ENCODE measurements around the gene GLYR1. TPM values are rescaled to one million over a fixed set of nuclear protein-coding genes. Genes with fewer than 3 reads are reported as not detected.

The GLYR1 gene
- polyA plus RNA-seq, 1 donor (not counting 4 experiments of a cell fraction or from before 2014, with no cell fraction given) = 42.6 TPM

GRCh38 chr16:4768549-4769305 lies 78.4 kb downstream of the GLYR1 start:
- Histone ChIP-seq H3K9ac (ENCODE audit: control insufficient read depth, extremely low read depth, insufficient read depth, low read length) (peak overlapping the region; percentile 90), H3K79me2 (ENCODE audit: control insufficient read depth, insufficient read depth, low read length) (peaks cover 21% of the 10 kb centered on the region), H3K36me3 (ENCODE audit: control insufficient read depth in 2 of 2, extremely low read depth in 1 of 2, insufficient read depth in 2 of 2, low read length in 2 of 2) (peaks cover 7 to 8% of the 10 kb centered on the region in 2 experiments), H3K4me3 (ENCODE audit: control insufficient read depth in 2 of 3, extremely low read depth in 1 of 3, insufficient read depth in 2 of 3, low read depth in 1 of 3, low read length in 3 of 3) (peak overlapping the region; percentile 62 to 92 (median 86)), H3K9me1 (ENCODE audit: control insufficient read depth, extremely low read depth, insufficient read depth, low read length) (no peaks in the 10 kb centered on the region), H3K4me2 (ENCODE audit: control insufficient read depth, extremely low read depth, insufficient read depth, low read depth, low read length) (peak overlapping the region; percentile 97), H3K9me3 (ENCODE audit: control insufficient read depth, low read depth, low read length) (no peaks in the 10 kb centered on the region), H3K27me3 (ENCODE audit: control insufficient read depth, extremely low read depth, insufficient read depth, low read length) (no peaks in the 10 kb centered on the region), H4K20me1 (ENCODE audit: control insufficient read depth, extremely low read depth, insufficient read depth, low read length) (no peaks in the 10 kb centered on the region), H3K27ac (ENCODE audit: control insufficient read depth, insufficient read depth, low read length) (peak overlapping the region; percentile 96), H3K4me1 (ENCODE audit: control insufficient read depth, extremely low read depth, insufficient read depth, low read length) (peaks cover 13% of the 10 kb centered on the region), H2AFZ (ENCODE audit: control insufficient read depth, low read length) (peak overlapping the region; percentile 74)
- dilution Hi-C loops (cut with MboI; ENCODE audit: extremely low pct_ligation_motif_present, low sequenced_read_pairs) = no loop called here
- TF ChIP-seq, protein P1, sequence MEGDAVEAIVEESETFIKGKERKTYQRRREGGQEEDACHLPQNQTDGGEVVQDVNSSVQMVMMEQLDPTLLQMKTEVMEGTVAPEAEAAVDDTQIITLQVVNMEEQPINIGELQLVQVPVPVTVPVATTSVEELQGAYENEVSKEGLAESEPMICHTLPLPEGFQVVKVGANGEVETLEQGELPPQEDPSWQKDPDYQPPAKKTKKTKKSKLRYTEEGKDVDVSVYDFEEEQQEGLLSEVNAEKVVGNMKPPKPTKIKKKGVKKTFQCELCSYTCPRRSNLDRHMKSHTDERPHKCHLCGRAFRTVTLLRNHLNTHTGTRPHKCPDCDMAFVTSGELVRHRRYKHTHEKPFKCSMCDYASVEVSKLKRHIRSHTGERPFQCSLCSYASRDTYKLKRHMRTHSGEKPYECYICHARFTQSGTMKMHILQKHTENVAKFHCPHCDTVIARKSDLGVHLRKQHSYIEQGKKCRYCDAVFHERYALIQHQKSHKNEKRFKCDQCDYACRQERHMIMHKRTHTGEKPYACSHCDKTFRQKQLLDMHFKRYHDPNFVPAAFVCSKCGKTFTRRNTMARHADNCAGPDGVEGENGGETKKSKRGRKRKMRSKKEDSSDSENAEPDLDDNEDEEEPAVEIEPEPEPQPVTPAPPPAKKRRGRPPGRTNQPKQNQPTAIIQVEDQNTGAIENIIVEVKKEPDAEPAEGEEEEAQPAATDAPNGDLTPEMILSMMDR (optimal IDR thresholded peaks at IDR 0.05 in 1 of 3, IDR thresholded peaks at IDR 0.05 in 1 of 3, conservative IDR thresholded peaks at IDR 0.05 in 1 of 3; ENCODE audit: extremely low read depth in 1 of 3, insufficient read depth in 2 of 3, low read length in 3 of 3) = no peak
- no peak for TF ChIP-seq EZH2 (IDR thresholded peaks at IDR 0.05; ENCODE audit: low read length)
- FAIRE-seq (peak; percentile 13), DNase-seq (ENCODE audit: low read depth, low spot score) (peak; percentile 52)

DNA sequence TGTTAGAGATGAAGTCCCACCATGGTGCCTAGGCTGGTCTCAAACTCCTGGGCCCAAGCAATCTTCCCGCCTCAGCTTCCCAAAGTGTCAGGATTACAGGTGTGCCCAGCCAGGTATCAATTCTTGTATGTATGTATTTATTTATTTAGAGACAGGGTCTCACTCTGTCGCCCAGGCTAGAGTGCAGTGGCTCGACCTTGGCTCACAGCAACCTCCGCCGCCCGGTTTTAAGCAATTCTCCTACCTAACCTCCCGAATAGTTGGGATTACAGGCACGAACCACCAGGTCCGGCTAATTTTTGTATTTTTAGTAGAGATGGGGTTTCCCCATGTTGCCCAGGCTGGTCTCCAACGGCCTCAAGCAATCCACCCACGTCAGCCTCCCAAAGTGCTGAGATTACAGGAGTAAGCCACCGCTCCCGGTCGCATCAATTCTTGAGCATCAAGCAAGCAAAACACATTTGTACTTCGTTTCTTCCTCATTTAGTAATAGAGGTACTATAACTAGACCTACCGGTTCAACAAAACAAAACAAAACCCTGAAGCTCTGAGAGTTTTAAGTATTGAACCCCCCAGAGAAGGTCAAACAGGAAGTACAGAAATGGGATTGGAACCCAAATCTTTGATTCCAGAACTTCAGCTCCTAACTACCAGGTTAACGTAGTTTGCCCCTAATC lies 79.1 kb downstream of the GLYR1 start:
- H3K4me1 ChIP-seq (ENCODE audit: control insufficient read depth, extremely low read depth, insufficient read depth, low read length) = peaks cover 13% of the 10 kb centered on the region
- H2AFZ ChIP-seq (ENCODE audit: control insufficient read depth, low read length) = peak overlapping the region; percentile 68
- peak overlapping the region; percentile 90 for H3K9ac ChIP-seq (ENCODE audit: control insufficient read depth, extremely low read depth, insufficient read depth, low read length)
- peak overlapping the region; percentile 62 to 92 (median 86) for H3K4me3 ChIP-seq (ENCODE audit: control insufficient read depth in 2 of 3, extremely low read depth in 1 of 3, insufficient read depth in 2 of 3, low read depth in 1 of 3, low read length in 3 of 3)
- DNase-seq (ENCODE audit: low read depth, low spot score) = no peak
- no peaks in the 10 kb centered on the region for H4K20me1 ChIP-seq (ENCODE audit: control insufficient read depth, extremely low read depth, insufficient read depth, low read length)
- H3K9me3 ChIP-seq (ENCODE audit: control insufficient read depth, low read depth, low read length) = no peaks in the 10 kb centered on the region
- peak overlapping the region; percentile 97 for H3K4me2 ChIP-seq (ENCODE audit: control insufficient read depth, extremely low read depth, insufficient read depth, low read depth, low read length)
- FAIRE-seq = no peak
- dilution Hi-C loops (cut with MboI; ENCODE audit: extremely low pct_ligation_motif_present, low sequenced_read_pairs) = no loop called here
- H3K27me3 ChIP-seq (ENCODE audit: control insufficient read depth, extremely low read depth, insufficient read depth, low read length) = no peaks in the 10 kb centered on the region
- peaks cover 11% of the 10 kb centered on the region in 2 experiments for H3K36me3 ChIP-seq (ENCODE audit: control insufficient read depth in 2 of 2, extremely low read depth in 1 of 2, insufficient read depth in 2 of 2, low read length in 2 of 2)
- no peak for TF ChIP-seq EZH2 (IDR thresholded peaks at IDR 0.05; ENCODE audit: low read length)
- TF ChIP-seq, protein P1 (optimal IDR thresholded peaks at IDR 0.05 in 1 of 3, IDR thresholded peaks at IDR 0.05 in 1 of 3, conservative IDR thresholded peaks at IDR 0.05 in 1 of 3; ENCODE audit: extremely low read depth in 1 of 3, insufficient read depth in 2 of 3, low read length in 3 of 3) = no peak
- H3K79me2 ChIP-seq (ENCODE audit: control insufficient read depth, insufficient read depth, low read length) = peaks cover 21% of the 10 kb centered on the region
- H3K9me1 ChIP-seq (ENCODE audit: control insufficient read depth, extremely low read depth, insufficient read depth, low read length) = no peaks in the 10 kb centered on the region
- peak overlapping the region; percentile 96 for H3K27ac ChIP-seq (ENCODE audit: control insufficient read depth, insufficient read depth, low read length)
